Stimulated activated CD8-positive, alpha-beta memory T cell treated with anti-CD3 and anti-CD28 coated beads, Interleukin-4, amount 100 ng/mL, for 24 hours (primary cell): ENCODE measurements around the gene SPATA31D1.

Experiments used
- DNase-seq: peaks from one replicate; pipeline ENCODE4 v3.0.0-alpha.2; 2020; ENCODE audit warnings: low read depth

The SPATA31D1 gene

DNA sequence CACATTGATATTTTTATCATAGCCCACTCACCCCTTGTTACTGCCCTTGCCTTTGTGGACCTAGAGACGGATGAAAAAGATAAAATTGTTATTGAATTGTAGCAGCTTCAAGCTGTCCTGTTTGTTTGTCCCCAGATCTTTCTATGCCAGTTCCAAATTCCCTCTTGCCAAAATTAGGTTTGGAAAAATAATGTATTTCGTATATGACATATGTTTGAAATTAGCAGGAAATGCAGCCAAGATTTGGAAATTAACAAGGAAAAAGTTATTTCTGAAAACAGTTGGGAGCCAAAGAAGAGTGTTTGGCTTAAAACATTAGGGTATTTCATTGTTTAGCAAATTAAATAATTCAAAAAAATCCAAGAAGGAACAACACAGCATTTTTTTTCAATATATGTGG, 33.5 kb downstream of the SPATA31D1 start:
- no peak for DNase-seq

DNA sequence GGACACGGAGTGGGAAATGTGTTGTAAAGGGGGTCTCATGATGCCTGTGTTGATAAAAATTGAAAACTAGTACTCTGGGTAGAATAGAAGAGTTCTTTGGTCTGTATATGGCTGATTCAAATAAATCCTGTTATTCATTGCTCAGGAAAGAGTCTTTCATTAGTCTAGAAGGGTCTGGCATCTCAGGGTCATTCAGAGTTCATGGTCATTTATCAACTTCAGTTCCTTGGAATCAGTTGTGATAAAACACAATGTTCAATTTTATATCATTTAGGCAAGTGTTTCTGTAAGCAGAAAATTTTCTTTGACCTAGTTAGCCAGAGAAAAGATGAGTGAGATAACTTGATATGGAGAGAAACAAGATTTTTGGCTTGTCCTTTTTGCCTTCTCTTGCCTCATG, 36.3 kb downstream of the SPATA31D1 start:
- no peak for DNase-seq

DNA sequence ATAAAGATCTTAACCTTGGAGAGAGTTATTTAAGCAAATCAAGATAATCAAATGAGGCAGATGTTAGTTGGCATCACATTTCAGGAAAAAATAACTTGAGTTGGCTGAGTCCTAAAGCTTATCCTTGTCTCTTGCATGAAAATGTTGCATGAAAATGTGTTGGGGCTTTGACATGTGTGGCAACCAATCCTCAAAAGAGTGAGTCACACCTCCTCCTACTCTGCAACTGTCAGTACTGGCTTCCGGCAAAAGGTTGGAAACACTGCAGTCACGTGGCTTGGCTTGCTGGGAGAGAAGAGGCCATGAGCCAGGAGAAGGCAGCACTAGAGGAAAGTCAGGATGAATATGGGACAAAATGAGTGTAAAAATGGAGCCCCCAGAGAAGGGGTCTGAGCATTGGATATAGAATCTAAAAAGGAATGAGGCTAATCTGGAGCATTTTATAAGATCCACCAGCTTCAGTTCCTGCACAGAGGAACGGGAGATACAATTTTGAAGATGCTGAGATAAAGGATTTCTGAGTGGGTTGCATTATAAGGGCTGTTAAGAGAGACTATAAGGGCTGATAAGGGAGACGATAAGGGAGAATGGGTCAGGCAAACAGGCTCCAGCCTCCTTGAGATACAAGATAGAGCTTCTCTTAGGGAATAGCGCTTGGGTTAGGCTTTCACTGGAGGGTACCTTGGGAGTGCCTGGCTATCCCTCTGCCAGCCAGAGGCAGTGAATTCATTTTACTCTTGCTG, 43.1 kb downstream of the SPATA31D1 start:
- DNase-seq: no peak

DNA sequence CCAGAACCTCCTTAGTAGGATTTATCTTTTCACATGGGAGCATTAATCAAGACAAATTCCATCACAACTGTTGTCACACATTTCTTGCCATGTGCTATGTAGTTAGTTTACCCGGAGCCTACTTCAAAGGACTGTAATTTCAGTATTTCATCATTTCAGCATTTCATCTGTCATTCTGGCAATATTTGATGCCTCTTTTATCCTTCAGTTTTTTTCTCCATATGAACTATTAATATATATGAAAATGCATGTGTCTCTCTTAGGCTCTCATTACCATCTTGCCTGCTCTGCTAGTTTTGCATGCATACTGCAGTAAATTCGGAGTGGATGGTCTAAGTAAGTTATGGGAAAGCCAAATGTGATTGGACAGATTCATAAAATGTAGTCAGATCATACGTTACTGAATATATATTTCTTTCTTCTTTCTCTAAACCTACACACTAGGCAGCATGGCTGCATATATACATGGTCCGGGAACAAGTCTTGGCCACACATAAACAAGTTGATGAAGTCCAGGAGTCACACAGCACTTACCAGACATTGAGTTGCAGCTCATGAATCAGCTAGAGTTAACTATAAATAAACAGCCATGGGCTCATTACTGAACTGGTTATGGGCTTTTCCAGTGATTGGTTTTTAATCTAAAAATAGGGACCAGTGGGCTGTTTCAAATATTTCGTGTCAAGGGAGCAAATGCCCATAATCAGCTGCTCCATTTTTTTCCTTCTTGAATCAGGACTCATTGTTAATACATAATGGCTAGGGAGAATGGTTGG, 46.6 kb downstream of the SPATA31D1 start:
- DNase-seq: no peak

DNA sequence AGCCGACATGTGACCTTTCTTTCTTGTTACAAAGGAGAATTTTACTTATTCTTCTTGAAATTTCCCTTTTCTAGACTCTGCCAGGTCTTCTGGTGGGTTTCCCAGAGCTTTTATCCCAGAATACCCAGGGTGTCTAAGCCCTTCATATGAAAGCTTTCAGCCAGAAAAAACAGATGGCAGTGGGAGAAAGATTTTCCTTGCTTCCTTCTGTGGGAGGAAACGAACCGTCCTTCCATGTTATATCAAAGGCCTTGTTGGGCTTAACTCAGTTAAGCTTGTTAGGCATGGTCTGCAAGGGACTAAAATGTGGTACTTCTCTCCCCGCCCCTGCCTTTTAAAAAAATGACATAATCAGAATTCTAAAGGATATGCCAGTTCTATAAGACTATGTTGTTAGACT, 47.5 kb downstream of the SPATA31D1 start:
- DNase-seq: no peak

DNA sequence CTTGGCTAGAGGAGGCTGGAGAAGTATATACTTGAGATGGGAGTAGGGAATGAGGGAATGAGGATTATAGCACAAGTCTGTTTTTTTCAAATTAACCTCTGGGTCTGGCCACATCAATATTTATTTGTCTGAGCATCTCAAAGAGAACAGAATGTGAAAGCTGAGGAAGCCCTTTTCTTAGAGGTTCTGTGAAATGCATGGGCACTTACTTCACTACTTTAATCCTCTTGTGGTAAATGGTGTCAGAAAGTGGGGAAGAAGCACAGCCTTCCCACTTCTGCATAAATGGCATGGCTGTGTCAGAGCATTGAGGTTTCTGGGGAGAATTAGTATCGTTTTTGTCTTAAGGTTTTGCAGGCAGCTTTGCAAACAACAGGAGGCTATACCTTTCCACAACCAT, 48.6 kb downstream of the SPATA31D1 start:
- no peak for DNase-seq

DNA sequence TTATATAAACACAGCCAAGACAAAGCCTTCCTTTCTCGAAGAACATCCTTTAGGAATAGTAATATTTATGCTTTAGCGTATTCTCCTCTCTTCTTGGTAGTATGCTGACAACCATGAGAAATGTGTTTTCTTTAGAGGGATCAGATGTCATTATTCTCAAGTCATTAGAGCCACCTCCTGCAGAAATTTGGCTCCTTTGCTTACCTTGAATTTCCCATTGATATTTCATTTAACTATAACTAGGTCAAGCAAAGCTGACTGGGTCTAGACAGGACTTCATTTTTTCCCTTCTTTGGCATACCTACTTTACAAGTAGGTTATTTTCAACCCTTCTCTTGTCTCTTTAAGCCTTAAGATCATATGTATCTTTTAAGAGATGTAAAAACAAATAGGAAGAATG, 50.3 kb downstream of the SPATA31D1 start:
- no peak for DNase-seq
